Activated CD4-positive, alpha-beta T cell treated with anti-CD3 and anti-CD28 coated beads for 36 hours (primary cell): ENCODE data around the gene SLC12A5. TPM values are rescaled to one million over a fixed set of nuclear protein-coding genes. Genes with fewer than 3 reads are reported as not detected.

ENCODE experiments used
- ATAC-seq: fragments of 200-7000 bp; cut with Tn5 transposase; one replicate; pipeline ENCODE4 v1.10.0; 2021; ENCODE audit warnings: mild to moderate bottlenecking, moderate library complexity
- CTCF ChIA-PET: fragments of 350-600 bp; sonication (Branson Sonifier 250); formaldehyde crosslinking; loops from one replicate; lab custom pipeline; 2021; ENCODE audit warnings: antibody characterized with exemption; lab: Charles Lee
- POLR2A ChIA-PET: fragments of 350-600 bp; sonication (Branson Sonifier 250); formaldehyde crosslinking; loops from one replicate; lab custom pipeline; 2021; ENCODE audit warnings: antibody characterized with exemption, inconsistent platforms; lab: Charles Lee
- DNase-seq: peaks from one replicate; pipeline ENCODE4 v3.0.0-alpha.2; 2020
- H3K27ac Mint-ChIP-seq: one replicate; pipeline ENCODE4 v1.8.0; 2021; ENCODE audit warnings: mixed read lengths
- H3K27me3 Mint-ChIP-seq: one replicate; pipeline ENCODE4 v1.8.0; 2021; ENCODE audit warnings: mixed read lengths
- H3K36me3 Mint-ChIP-seq: one replicate; pipeline ENCODE4 v1.8.0; 2021; ENCODE audit warnings: low read depth, mixed read lengths
- H3K4me1 Mint-ChIP-seq: one replicate; pipeline ENCODE4 v1.8.0; 2021; ENCODE audit warnings: mixed read lengths
- H3K4me3 Mint-ChIP-seq: one replicate; pipeline ENCODE4 v1.8.0; 2021; ENCODE audit warnings: mild to moderate bottlenecking, moderate library complexity, mixed read lengths
- H3K9me3 Mint-ChIP-seq: one replicate; pipeline ENCODE4 v1.8.0; 2021; ENCODE audit warnings: low read depth, mixed read lengths
- intact Hi-C, 2 experiments: fragments of 100-400 bp; cut with DNase I in 1 of 2; cut with micrococcal nuclease in 1 of 2; formaldehyde crosslinking; loops; one replicate each; pipeline versions ENCODE4 v1.14.2 to v1.15.1; 2022 to 2024; cut with DNase I, micrococcal nuclease
- total RNA-seq, 2 experiments: library from RNA; stranded (reverse); gene quantifications; one replicate each; pipeline ENCODE4 v1.2.3, GENCODE V29; 2021

Gene SLC12A5
- total RNA-seq, 2 experiments from 2014 or later = 0.49 to 0.73 TPM

DNA sequence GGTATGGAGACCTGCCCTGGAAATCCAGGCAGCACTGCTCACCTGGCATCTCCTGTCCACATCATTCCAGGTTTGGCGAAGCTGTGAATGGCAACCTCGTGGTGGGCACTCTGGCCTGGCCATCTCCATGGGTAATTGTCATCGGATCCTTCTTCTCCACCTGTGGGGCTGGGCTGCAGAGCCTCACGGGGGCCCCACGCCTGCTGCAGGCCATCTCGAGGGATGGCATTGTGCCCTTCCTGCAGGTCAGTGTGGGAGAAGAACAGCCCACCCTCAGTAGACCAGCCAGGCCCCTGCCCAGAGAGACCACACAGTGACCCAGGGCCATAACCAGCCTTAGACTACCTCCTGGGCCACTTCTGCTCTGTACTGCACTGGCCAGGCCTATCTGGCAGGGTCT is 15.9 kb downstream of the SLC12A5 start:
- peaks cover 33% of the 10 kb centered on the region for H3K27me3 Mint-ChIP-seq
- H3K36me3 Mint-ChIP-seq = no peaks in the 10 kb centered on the region
- intact Hi-C loops = no loop called here
- no peaks in the 10 kb centered on the region for H3K4me1 Mint-ChIP-seq
- no peaks in the 10 kb centered on the region for H3K9me3 Mint-ChIP-seq
- no peak overlapping the region for H3K27ac Mint-ChIP-seq
- no peak for DNase-seq
- ATAC-seq = no peak
- CTCF ChIA-PET = no interaction called here
- no peak overlapping the region for H3K4me3 Mint-ChIP-seq
- POLR2A ChIA-PET = no interaction called here

GRCh38 chr20:46046588-46047310 is 17.7 kb downstream of the SLC12A5 start:
- no peaks in the 10 kb centered on the region for H3K4me1 Mint-ChIP-seq
- H3K9me3 Mint-ChIP-seq = no peaks in the 10 kb centered on the region
- no peak overlapping the region for H3K27ac Mint-ChIP-seq
- ChIA-PET POLR2A (no interaction called here), CTCF (interaction anchor here (0.7 kb wide), 1 partner anchor 39 kb away, joined by 3 read pairs; no protein-coding TSS in a partner anchor)
- DNase-seq (no peak), ATAC-seq (no peak)
- H3K27me3 Mint-ChIP-seq = peaks cover 26% of the 10 kb centered on the region
- no peak overlapping the region for H3K4me3 Mint-ChIP-seq
- H3K36me3 Mint-ChIP-seq = no peaks in the 10 kb centered on the region
- intact Hi-C loops = no loop called here

- CTCF ChIA-PET = interaction anchor here (0.6 to 0.7 kb wide), 2 partner anchors 23 to 716 kb away, joined by 3 read pairs; no protein-coding TSS in a partner anchor
- H3K4me1 Mint-ChIP-seq = no peaks in the 10 kb centered on the region
- DNase-seq = no peak
- H3K9me3 Mint-ChIP-seq = no peaks in the 10 kb centered on the region
- no peak overlapping the region for H3K27ac Mint-ChIP-seq
- H3K27me3 Mint-ChIP-seq = peaks cover 17% of the 10 kb centered on the region
- H3K4me3 Mint-ChIP-seq = no peak overlapping the region
- ATAC-seq = no peak
- intact Hi-C loops = no loop called here
- POLR2A ChIA-PET = no interaction called here
- no peaks in the 10 kb centered on the region for H3K36me3 Mint-ChIP-seq
Observed at GRCh38 chr20:46047821-46048220, 18.8 kb downstream of the SLC12A5 start.

DNA sequence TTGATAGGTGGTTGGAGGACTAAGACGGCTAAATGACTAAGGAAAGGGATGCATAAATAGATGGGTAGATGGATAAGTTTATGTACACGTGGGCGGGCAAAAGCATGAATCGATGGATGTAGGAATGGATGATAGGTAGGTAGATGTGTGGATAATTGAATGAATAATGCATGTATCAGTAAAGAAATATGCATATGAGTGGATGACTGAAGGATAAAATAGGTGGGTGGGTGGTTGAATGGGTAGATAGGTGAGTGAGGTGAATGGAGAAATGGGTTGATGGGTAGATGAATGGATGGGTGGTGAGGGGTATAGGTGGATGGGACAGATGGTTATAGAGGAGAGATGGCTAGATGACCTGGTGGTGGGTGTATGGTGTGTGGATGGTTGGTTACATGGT is 20.2 kb downstream of the SLC12A5 start:
- H3K36me3 Mint-ChIP-seq = no peaks in the 10 kb centered on the region
- ATAC-seq (no peak), DNase-seq (no peak)
- peaks cover 12% of the 10 kb centered on the region for H3K27me3 Mint-ChIP-seq
- no peaks in the 10 kb centered on the region for H3K9me3 Mint-ChIP-seq
- no peak overlapping the region for H3K27ac Mint-ChIP-seq
- no peaks in the 10 kb centered on the region for H3K4me1 Mint-ChIP-seq
- POLR2A ChIA-PET = no interaction called here
- H3K4me3 Mint-ChIP-seq = no peak overlapping the region
- intact Hi-C loops = no loop called here
- CTCF ChIA-PET = no interaction called here

DNA sequence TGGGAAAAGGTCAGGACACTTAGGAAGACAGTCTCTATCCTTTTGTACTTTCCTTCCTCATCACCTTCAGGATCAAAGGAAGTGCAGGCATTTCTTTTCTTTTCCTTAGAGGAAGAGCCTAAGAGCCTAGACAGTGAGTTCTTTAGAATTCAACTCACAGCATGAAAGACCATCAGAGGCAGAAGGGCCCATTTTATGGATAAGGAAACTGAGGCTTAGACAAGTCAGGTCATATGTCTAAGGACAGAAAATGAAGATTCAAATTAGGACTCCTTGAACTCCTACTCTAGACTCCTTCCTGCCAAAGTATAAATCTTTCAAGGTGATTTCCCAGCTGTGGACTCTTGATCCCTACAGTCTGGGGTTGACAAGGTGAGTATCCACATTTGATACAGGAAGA is 20.8 kb downstream of the SLC12A5 start:
- intact Hi-C loops = no loop called here
- Mint-ChIP-seq H3K4me3 (no peak overlapping the region), H3K27me3 (peaks cover 12% of the 10 kb centered on the region), H3K9me3 (no peaks in the 10 kb centered on the region), H3K27ac (no peak overlapping the region), H3K36me3 (no peaks in the 10 kb centered on the region), H3K4me1 (no peaks in the 10 kb centered on the region)
- ChIA-PET POLR2A (no interaction called here), CTCF (no interaction called here)
- DNase-seq = no peak
- ATAC-seq = no peak

DNA sequence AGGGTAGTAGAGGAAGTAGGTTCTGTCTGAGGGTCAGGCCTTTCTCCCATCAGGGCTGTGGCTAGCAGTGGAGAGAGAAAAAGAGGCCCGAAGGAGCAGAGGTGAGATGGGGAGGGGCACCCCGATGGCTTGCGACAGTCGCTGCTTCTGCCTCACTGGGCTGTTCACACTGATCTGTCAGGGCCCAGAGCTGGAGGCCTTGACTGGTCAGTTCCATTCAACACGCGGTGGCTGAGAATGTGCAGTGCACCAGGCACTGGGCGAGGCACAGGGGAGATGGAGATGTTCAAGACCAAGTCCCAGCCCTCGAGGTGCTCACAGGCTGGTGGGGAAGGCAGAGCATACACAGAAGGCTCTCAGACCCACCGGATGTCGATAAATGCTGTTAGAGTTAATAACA is 21.4 kb downstream of the SLC12A5 start:
- H3K4me3 Mint-ChIP-seq = no peak overlapping the region
- ChIA-PET CTCF (interaction anchor here (0.5 to 0.9 kb wide), 2 partner anchors 9 to 35 kb away, joined by 3 read pairs; no protein-coding TSS in a partner anchor), POLR2A (no interaction called here)
- no peaks in the 10 kb centered on the region for H3K4me1 Mint-ChIP-seq
- no peak for ATAC-seq
- peaks cover 14% of the 10 kb centered on the region for H3K27me3 Mint-ChIP-seq
- DNase-seq = no peak
- no peak overlapping the region for H3K27ac Mint-ChIP-seq
- H3K9me3 Mint-ChIP-seq = no peaks in the 10 kb centered on the region
- intact Hi-C loops = no loop called here
- no peaks in the 10 kb centered on the region for H3K36me3 Mint-ChIP-seq

- Mint-ChIP-seq H3K36me3 (no peaks in the 10 kb centered on the region), H3K4me3 (no peak overlapping the region), H3K9me3 (no peaks in the 10 kb centered on the region), H3K27me3 (peaks cover 13% of the 10 kb centered on the region), H3K4me1 (no peaks in the 10 kb centered on the region), H3K27ac (no peak overlapping the region)
- no peak for ATAC-seq
- ChIA-PET CTCF (interaction anchor here (0.5 to 0.9 kb wide), 2 partner anchors 10 to 36 kb away, joined by 3 read pairs; no protein-coding TSS in a partner anchor), POLR2A (no interaction called here)
- intact Hi-C loops = no loop called here
- DNase-seq = no peak
Observed at GRCh38 chr20:46050885-46051284, 21.9 kb downstream of the SLC12A5 start.

- Mint-ChIP-seq H3K4me1 (no peaks in the 10 kb centered on the region), H3K27ac (no peak overlapping the region), H3K9me3 (no peaks in the 10 kb centered on the region), H3K4me3 (no peak overlapping the region), H3K36me3 (no peaks in the 10 kb centered on the region), H3K27me3 (peaks cover 7% of the 10 kb centered on the region)
- DNase-seq (no peak), ATAC-seq (no peak)
- ChIA-PET CTCF (no interaction called here), POLR2A (no interaction called here)
- intact Hi-C loops = no loop called here
Observed at GRCh38 chr20:46051556-46052308, 22.7 kb downstream of the SLC12A5 start.

GRCh38 chr20:46053416-46053815 is 24.4 kb downstream of the SLC12A5 start:
- Mint-ChIP-seq H3K9me3 (no peaks in the 10 kb centered on the region), H3K4me1 (peaks cover 3% of the 10 kb centered on the region), H3K27me3 (peaks cover 16% of the 10 kb centered on the region), H3K4me3 (no peak overlapping the region), H3K27ac (no peak overlapping the region), H3K36me3 (no peaks in the 10 kb centered on the region)
- intact Hi-C loops = no loop called here
- no peak for ATAC-seq
- DNase-seq = no peak
- CTCF ChIA-PET = interaction anchor here (0.7 kb wide), 1 partner anchor 16 kb away, joined by 3 read pairs; no protein-coding TSS in a partner anchor
- POLR2A ChIA-PET = no interaction called here

DNA sequence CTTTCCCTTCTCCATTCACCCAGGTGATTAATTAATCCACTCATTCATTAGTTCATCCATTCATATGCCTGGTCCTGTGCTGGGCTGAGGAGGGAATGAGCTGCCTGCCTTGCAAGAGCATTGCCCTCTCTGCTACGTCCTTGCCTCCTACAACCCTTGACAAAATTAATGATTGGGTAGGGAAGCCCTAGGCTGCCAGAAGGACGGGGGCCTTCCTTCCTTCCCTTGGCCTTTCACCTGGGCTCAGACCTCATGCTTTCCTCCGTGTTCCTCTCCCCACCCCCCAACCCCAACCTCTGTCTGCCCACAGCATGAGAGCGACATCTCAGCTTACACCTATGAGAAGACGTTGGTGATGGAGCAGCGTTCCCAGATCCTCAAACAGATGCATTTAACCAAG is 25.6 kb downstream of the SLC12A5 start:
- peaks cover 12% of the 10 kb centered on the region for H3K4me1 Mint-ChIP-seq
- no peak for ATAC-seq
- CTCF ChIA-PET = interaction anchor here (0.6 to 0.7 kb wide), 2 partner anchors 11 to 1352 kb away, joined by 3 read pairs; no protein-coding TSS in a partner anchor

GRCh38 chr20:46055269-46055668 is 26.3 kb downstream of the SLC12A5 start:
- DNase-seq = no peak
- peaks cover 18% of the 10 kb centered on the region for H3K4me1 Mint-ChIP-seq
- H3K36me3 Mint-ChIP-seq = peaks cover 3% of the 10 kb centered on the region
- peaks cover 21% of the 10 kb centered on the region for H3K27me3 Mint-ChIP-seq
- H3K9me3 Mint-ChIP-seq = no peaks in the 10 kb centered on the region
- CTCF ChIA-PET = interaction anchor here (0.6 kb wide), 1 partner anchor 1351 kb away, joined by 3 read pairs; no protein-coding TSS in a partner anchor
- no peak overlapping the region for H3K27ac Mint-ChIP-seq
- intact Hi-C loops = no loop called here
- no peak for ATAC-seq
- H3K4me3 Mint-ChIP-seq = no peak overlapping the region
- POLR2A ChIA-PET = no interaction called here

More for the DNA sequence above, 25.6 kb downstream of the SLC12A5 start:
- DNase-seq = no peak
- intact Hi-C loops = no loop called here
- no peak overlapping the region for H3K4me3 Mint-ChIP-seq
- peaks cover 21% of the 10 kb centered on the region for H3K27me3 Mint-ChIP-seq
- POLR2A ChIA-PET = no interaction called here
- no peak overlapping the region for H3K27ac Mint-ChIP-seq
- no peaks in the 10 kb centered on the region for H3K9me3 Mint-ChIP-seq
- no peaks in the 10 kb centered on the region for H3K36me3 Mint-ChIP-seq
